Hematopoietic multipotent progenitor cell (in vitro differentiated cells): Measurements from ENCODE around the gene CD302. TPM values are rescaled to one million over a fixed set of nuclear protein-coding genes. Genes with fewer than 3 reads are reported as not detected.
"Not testable (repeated sequence)": the region's sequence is repeated elsewhere in the genome, so short reads cannot be mapped to it uniquely, and the experiment has no call there.

Source experiments
- DNase-seq, 3 donors: peaks; one replicate each; pipeline ENCODE4 v3.0.0-alpha.2; 2011 to 2015; ENCODE audit warnings: low read depth in 2 of 3, low spot score in 2 of 3
- total RNA-seq: library from RNA; depleted of rRNA; stranded (reverse); fragments of >200 nt; gene quantifications from one replicate; pipeline ENCODE4 v1.2.3, GENCODE V29; 2012

CD302 gene
- total RNA-seq, 1 donor: 16.4 TPM

GRCh38 chr2:159795841-159796690 lies 1.9 kb downstream of the CD302 start:
- DNase-seq: no peak

GRCh38 chr2:159793326-159793725 lies 4.7 kb downstream of the CD302 start:
- DNase-seq: no peak

GRCh38 chr2:159792599-159792998 lies 5.4 kb downstream of the CD302 start:
- no peak for DNase-seq

DNA sequence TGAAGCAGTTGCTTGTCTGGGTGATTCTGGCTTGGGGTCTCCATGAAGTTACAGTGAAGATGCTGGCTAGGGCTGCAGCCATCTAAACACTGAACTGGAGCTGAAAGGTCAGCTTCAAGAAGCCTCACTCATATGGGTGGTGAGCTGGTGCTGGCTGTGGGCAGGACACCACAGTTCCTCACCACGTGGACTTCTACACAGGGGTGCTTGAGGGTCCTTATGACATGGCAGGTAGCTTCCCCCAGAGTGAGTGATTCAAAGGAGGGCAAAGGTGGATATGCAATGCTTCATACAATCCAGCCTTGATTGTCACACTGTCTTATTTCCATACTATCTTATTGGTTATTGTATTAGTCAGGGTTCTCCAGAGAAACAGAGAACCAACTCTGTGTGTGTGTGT lies 6.0 kb downstream of the CD302 start:
- DNase-seq: no peak

DNA sequence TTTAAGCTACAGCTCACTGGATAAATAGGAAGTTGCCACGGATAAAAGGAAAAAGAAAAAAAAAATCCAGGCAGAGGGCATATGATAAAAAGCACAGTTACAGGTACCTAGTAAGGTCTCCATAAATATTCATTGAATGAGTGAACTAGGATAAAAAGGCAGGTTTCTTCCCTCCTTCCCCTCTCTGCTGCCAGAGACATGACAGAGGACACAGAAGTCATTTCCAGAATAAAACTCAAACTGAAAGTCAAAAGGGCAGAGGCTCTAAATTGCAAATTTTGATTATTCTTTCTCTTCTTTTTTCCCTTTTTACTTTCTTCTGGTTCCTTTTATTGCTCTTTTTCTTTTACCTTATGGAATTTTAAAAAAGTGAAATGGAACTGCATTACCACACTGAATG lies 7.7 kb downstream of the CD302 start:
- DNase-seq: no peak

DNA sequence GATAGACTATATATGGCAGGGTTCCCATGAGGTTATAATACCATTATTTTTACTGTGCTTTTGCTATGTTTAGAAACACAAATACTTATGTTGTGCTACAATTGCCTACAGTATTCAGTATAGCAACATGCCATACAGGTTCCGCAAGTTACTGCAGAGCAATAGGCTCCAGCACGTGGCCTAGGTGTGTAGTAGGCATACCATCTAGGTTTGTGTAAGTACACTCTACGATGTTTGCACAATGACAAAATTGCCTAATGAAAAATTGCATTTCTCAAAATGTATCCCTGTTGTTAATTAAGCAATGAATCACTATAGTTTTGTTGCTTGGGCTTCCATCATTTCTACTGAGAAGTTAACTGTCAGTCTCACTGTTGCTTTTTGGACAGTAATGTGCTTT lies 9.8 kb downstream of the CD302 start:
- DNase-seq: no peak

- not testable (repeated sequence) for DNase-seq
Measured at GRCh38 chr2:159787647-159788046, 10.4 kb downstream of the CD302 start.

DNA sequence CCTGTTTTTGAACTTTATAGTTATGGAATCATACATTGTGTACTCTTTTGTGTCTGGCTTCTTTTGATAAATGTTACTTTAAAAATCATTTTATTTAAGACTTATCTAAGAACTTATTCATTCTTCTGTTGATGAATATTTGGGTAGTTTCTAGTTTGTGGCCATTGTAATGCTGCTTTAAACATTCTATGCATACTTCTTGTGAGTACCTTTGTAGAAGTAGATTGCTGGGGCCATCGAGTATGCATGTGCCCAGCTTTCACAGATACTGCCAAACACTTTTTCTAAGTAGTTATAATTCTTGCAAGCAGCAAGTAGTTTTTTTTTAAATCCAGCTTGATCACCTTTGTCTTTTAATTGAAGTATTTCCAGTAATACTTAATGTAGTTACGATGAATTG lies 11.1 kb downstream of the CD302 start:
- no peak for DNase-seq

DNA sequence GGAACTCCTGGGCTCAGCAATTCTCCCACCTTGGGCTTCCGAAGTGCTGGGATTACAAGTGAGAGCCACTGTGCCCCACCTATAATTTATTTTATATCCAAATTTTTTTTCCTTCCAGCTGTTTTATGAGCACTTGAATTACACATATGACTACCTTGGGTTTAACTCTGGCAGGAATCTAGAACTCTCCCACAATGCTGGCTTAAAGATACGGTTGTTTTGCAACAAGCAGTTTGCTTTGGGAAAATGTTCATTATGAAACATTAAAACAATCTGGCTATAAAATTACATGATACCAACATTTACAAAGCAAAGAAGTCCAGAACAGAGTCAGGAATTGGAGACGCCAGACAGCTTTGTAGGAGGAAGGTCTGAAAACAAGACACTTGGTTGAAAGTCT lies 12.8 kb downstream of the CD302 start:
- DNase-seq: no peak

DNA sequence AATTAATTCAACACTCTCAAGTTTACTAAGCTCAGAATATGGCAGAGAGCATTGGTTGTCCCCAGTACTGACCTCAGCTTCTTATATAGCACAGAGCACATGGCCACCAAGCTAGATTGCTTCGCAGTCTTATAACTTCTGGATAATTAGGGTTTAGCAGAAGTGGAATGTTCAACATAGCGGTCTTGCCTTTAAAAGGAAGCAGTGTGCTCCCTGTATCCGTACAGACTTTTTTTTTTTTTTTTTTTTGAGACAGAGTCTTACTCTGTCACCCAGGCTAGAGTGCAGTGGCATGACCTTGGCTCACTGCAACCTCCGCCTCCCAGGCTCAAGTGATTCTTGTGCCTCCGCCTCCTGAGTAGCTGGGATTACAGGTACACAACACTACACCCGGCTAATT lies 13.3 kb downstream of the CD302 start:
- not testable (repeated sequence) for DNase-seq

- DNase-seq: no peak
Measured at GRCh38 chr2:159783556-159783955, 14.5 kb downstream of the CD302 start.

DNA sequence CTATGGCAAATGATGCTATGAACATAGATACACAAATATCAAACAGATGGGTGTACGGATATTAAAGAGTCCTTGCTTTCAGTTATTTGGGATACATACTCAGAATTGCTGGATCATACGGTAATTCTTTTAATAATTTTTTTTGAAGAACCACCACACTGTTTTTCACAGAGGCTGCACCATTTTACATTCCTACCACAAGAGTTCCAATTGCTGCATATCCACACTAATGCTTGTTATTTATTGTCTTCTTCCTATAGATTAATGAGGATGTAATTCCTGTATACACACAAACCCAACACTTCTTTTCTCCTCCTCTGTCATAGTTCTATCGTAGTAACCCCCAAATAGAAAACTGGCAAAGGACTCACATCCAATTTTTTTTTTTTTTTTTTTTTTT lies 21.7 kb downstream of the CD302 start:
- no peak for DNase-seq

GRCh38 chr2:159775021-159775420 lies 23.0 kb downstream of the CD302 start:
- no peak for DNase-seq

GRCh38 chr2:159774370-159774990 lies 23.5 kb downstream of the CD302 start:
- no peak for DNase-seq

GRCh38 chr2:159773886-159774285 lies 24.1 kb downstream of the CD302 start:
- no peak for DNase-seq

- no peak for DNase-seq
Measured at GRCh38 chr2:159773426-159773825, 24.6 kb downstream of the CD302 start.

DNA sequence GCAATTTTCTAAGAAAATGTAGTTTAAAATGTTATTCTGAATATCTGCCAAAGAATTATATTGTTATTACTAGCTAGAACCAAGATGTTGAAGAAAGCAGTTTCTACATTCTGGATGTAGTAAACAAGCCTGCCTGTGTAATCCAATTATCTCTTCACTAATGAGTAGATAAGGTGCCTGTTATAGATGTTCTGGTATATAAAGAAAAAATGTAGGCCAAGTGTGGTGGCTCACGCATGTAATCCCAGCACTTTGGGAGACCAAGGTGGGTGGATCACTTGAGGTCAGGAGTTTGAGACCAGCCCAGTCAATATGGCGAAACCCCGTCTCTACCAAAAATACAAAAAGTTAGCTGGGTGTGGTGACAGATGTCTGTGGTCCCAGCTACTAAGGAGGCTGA lies 28.9 kb downstream of the CD302 start:
- DNase-seq: no peak

- DNase-seq: no peak
Measured at GRCh38 chr2:159762075-159762474, 35.9 kb downstream of the CD302 start.

GRCh38 chr2:159760326-159760725 lies 37.7 kb downstream of the CD302 start:
- no peak for DNase-seq

- no peak for DNase-seq
Measured at GRCh38 chr2:159759577-159759976, 38.4 kb downstream of the CD302 start.

- DNase-seq: no peak
Measured at GRCh38 chr2:159758686-159759085, 39.3 kb downstream of the CD302 start.

- no peak for DNase-seq
Measured at GRCh38 chr2:159758239-159758638, 39.8 kb downstream of the CD302 start.
